ENCODE results near the gene ZNF714. TPM values are rescaled to one million over a fixed set of nuclear protein-coding genes. Genes with fewer than 3 reads are reported as not detected.

ZNF714 gene
- total RNA-seq, 2 donors from 2014 or later: 19.5 to 27.7 TPM

GRCh38 chr19:21052902-21053301 lies 29.1 kb upstream of the ZNF714 start:
- no peaks in the 10 kb centered on the region for H3K9me3 ChIP-seq
- 94% methylated on average over 5 of the region's 5 CpGs for WGBS

GRCh38 chr19:21065336-21065735 lies 16.7 kb upstream of the ZNF714 start:
- Histone ChIP-seq H3K4me3 (no peak overlapping the region), H3K27ac (no peak overlapping the region), H3K36me3 (no peaks in the 10 kb centered on the region), H3K4me1 (replicated peaks) (no peaks in the 10 kb centered on the region), H3K27me3 (replicated peaks; ENCODE audit: insufficient read depth) (no peaks in the 10 kb centered on the region), H3K9me3 (no peaks in the 10 kb centered on the region)
- intact Hi-C loops (cut with DNase I): no loop called here
- no peak for TF ChIP-seq CTCF (IDR thresholded peaks at IDR 0.05)
- no peak for TF ChIP-seq POLR2A (IDR thresholded peaks at IDR 0.05)
- no peak for TF ChIP-seq POLR2AphosphoS5 (IDR thresholded peaks at IDR 0.05)
- no peak for DNase-seq (ENCODE audit: low spot score)

More at GRCh38 chr19:21052902-21053301, 29.1 kb upstream of the ZNF714 start:
- Histone ChIP-seq H3K27ac (no peak overlapping the region), H3K4me1 (replicated peaks) (no peaks in the 10 kb centered on the region), H3K36me3 (no peaks in the 10 kb centered on the region), H3K4me3 (no peak overlapping the region), H3K27me3 (replicated peaks; ENCODE audit: insufficient read depth) (no peaks in the 10 kb centered on the region)
- intact Hi-C loops (cut with DNase I): no loop called here
- DNase-seq (ENCODE audit: low spot score): no peak
- TF ChIP-seq POLR2A (IDR thresholded peaks at IDR 0.05) (no peak), POLR2AphosphoS5 (IDR thresholded peaks at IDR 0.05) (no peak), CTCF (IDR thresholded peaks at IDR 0.05) (no peak)

GRCh38 chr19:21084343-21084742 lies 2.3 kb downstream of the ZNF714 start:
- H3K27me3 ChIP-seq (replicated peaks; ENCODE audit: insufficient read depth): no peaks in the 10 kb centered on the region
- H3K36me3 ChIP-seq: no peaks in the 10 kb centered on the region
- no peaks in the 10 kb centered on the region for H3K4me1 ChIP-seq (replicated peaks)
- no peak overlapping the region for H3K4me3 ChIP-seq
- intact Hi-C loops (cut with DNase I): no loop called here
- DNase-seq (ENCODE audit: low spot score): no peak
- no peak for TF ChIP-seq POLR2AphosphoS5 (IDR thresholded peaks at IDR 0.05)
- no peak for TF ChIP-seq CTCF (IDR thresholded peaks at IDR 0.05)
- TF ChIP-seq POLR2A (IDR thresholded peaks at IDR 0.05): no peak
- 89% methylated on average over 1 of the region's 1 CpG for WGBS
- H3K27ac ChIP-seq: no peak overlapping the region
- no peaks in the 10 kb centered on the region for H3K9me3 ChIP-seq

- intact Hi-C loops (cut with DNase I): no loop called here
- H3K9me3 ChIP-seq: no peaks in the 10 kb centered on the region
- no peaks in the 10 kb centered on the region for H3K36me3 ChIP-seq
- WGBS: 71% methylated on average over 3 of the region's 3 CpGs
- TF ChIP-seq CTCF (IDR thresholded peaks at IDR 0.05): no peak
- TF ChIP-seq POLR2A (IDR thresholded peaks at IDR 0.05): no peak
- TF ChIP-seq POLR2AphosphoS5 (IDR thresholded peaks at IDR 0.05): no peak
- H3K27me3 ChIP-seq (replicated peaks; ENCODE audit: insufficient read depth): no peaks in the 10 kb centered on the region
- no peaks in the 10 kb centered on the region for H3K4me1 ChIP-seq (replicated peaks)
- H3K4me3 ChIP-seq: no peak overlapping the region
- no peak for DNase-seq (ENCODE audit: low spot score)
- H3K27ac ChIP-seq: no peak overlapping the region
These were observed 5.9 kb downstream of the ZNF714 start for GRCh38 chr19:21087871-21088270.

- intact Hi-C loops (cut with DNase I): no loop called here
- no peaks in the 10 kb centered on the region for H3K36me3 ChIP-seq
- no peak for TF ChIP-seq CTCF (IDR thresholded peaks at IDR 0.05)
- no peak for TF ChIP-seq POLR2AphosphoS5 (IDR thresholded peaks at IDR 0.05)
- TF ChIP-seq POLR2A (IDR thresholded peaks at IDR 0.05): no peak
- H3K27me3 ChIP-seq (replicated peaks; ENCODE audit: insufficient read depth): no peaks in the 10 kb centered on the region
- H3K27ac ChIP-seq: no peak overlapping the region
- no peaks in the 10 kb centered on the region for H3K4me1 ChIP-seq (replicated peaks)
- H3K9me3 ChIP-seq: no peaks in the 10 kb centered on the region
- no peak overlapping the region for H3K4me3 ChIP-seq
- DNase-seq (ENCODE audit: low spot score): no peak
These were observed 10.1 kb downstream of the ZNF714 start for GRCh38 chr19:21092109-21092508.

All from prostate gland (tissue), 2 donors.